Glutamatergic neuron (in vitro differentiated cells): Measurements from ENCODE around the gene CTXND1. TPM values are rescaled to one million over a fixed set of nuclear protein-coding genes. Genes with fewer than 3 reads are reported as not detected.
A peak's percentile ranks its signal among the peaks of the same experiment; 100 is the strongest.
"Not testable (repeated sequence)": the region's sequence is repeated elsewhere in the genome, so short reads cannot be mapped to it uniquely, and the experiment has no call there.

Source experiments
- DNase-seq: peaks from one replicate; pipeline ENCODE4 v3.0.0; 2022
- H3K27ac Mint-ChIP-seq: one replicate; pipeline ENCODE4 v1.8.0; 2020; ENCODE audit warnings: mild to moderate bottlenecking, mixed read lengths, inconsistent platforms; ENCODE audit not compliant: unreplicated experiment
- H3K27me3 Mint-ChIP-seq: one replicate; pipeline ENCODE4 v1.8.0; 2020; ENCODE audit warnings: mild to moderate bottlenecking, moderate library complexity, mixed read lengths, inconsistent platforms; ENCODE audit not compliant: unreplicated experiment
- H3K36me3 Mint-ChIP-seq: one replicate; pipeline ENCODE4 v1.8.0; 2020; ENCODE audit warnings: mild to moderate bottlenecking, mixed read lengths, inconsistent platforms; ENCODE audit not compliant: unreplicated experiment
- H3K4me1 Mint-ChIP-seq: one replicate; pipeline ENCODE4 v1.8.0; 2020; ENCODE audit warnings: mild to moderate bottlenecking, low read depth, mixed read lengths, inconsistent platforms; ENCODE audit not compliant: unreplicated experiment
- H3K4me3 Mint-ChIP-seq: one replicate; pipeline ENCODE4 v1.8.0; 2020; ENCODE audit warnings: mild to moderate bottlenecking, mixed read lengths, inconsistent platforms; ENCODE audit not compliant: unreplicated experiment
- H3K9me3 Mint-ChIP-seq: one replicate; pipeline ENCODE4 v1.8.0; 2020; ENCODE audit warnings: mild to moderate bottlenecking, moderate library complexity, mixed read lengths, inconsistent platforms; ENCODE audit not compliant: unreplicated experiment
- total RNA-seq: library from RNA; stranded (reverse); fragmentation: NEBNext Ultra II Directional; extraction: Animal tissue kit (Norgen Biotek cat#: 25700); gene quantifications from one replicate; pipeline ENCODE4 v1.2.1, GENCODE V29; 2021; ENCODE audit not compliant: unreplicated experiment
- TF ChIP-seq, protein P1 (sequence below): fragments of 200-600 bp; sonication (generic); IDR thresholded peaks from one replicate; pipeline ENCODE4 v1.5.0; 2021; ENCODE audit not compliant: partially characterized antibody, unreplicated experiment

CTXND1 gene
- total RNA-seq, 1 donor from 2014 or later: 0.39 TPM

DNA sequence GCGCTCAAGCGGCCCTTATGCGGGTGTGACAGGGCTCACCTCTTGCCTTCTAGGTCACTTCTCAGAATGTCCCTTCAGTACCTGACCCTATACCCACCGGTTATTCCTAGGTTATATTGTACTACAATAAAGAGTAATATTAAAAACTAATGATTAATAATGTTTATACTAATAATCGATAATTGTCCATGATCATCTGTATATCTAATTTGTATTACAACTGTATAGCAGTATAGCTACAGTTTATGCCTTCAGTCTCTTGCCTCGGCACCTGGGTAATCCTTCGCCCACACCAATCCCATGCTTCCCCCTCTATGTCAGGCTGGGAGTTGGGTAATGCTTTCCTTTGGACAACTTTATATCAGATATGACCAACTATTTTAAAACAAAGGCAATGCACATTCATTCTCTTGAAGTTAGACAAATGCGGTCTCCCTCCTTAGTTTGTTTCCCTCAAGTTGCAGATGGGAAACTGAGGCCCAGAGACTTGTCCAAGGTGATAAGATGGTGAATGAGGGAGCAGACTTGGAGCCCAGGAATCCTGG, 95.8 kb downstream of the CTXND1 start:
- TF ChIP-seq, protein P1, sequence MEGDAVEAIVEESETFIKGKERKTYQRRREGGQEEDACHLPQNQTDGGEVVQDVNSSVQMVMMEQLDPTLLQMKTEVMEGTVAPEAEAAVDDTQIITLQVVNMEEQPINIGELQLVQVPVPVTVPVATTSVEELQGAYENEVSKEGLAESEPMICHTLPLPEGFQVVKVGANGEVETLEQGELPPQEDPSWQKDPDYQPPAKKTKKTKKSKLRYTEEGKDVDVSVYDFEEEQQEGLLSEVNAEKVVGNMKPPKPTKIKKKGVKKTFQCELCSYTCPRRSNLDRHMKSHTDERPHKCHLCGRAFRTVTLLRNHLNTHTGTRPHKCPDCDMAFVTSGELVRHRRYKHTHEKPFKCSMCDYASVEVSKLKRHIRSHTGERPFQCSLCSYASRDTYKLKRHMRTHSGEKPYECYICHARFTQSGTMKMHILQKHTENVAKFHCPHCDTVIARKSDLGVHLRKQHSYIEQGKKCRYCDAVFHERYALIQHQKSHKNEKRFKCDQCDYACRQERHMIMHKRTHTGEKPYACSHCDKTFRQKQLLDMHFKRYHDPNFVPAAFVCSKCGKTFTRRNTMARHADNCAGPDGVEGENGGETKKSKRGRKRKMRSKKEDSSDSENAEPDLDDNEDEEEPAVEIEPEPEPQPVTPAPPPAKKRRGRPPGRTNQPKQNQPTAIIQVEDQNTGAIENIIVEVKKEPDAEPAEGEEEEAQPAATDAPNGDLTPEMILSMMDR: no peak
- DNase-seq: no peak
- Mint-ChIP-seq H3K4me3 (no peak overlapping the region), H3K4me1 (peaks cover 13% of the 10 kb centered on the region), H3K36me3 (no peaks in the 10 kb centered on the region), H3K27ac (no peak overlapping the region), H3K27me3 (peaks cover 4% of the 10 kb centered on the region), H3K9me3 (peaks cover 2% of the 10 kb centered on the region)

DNA sequence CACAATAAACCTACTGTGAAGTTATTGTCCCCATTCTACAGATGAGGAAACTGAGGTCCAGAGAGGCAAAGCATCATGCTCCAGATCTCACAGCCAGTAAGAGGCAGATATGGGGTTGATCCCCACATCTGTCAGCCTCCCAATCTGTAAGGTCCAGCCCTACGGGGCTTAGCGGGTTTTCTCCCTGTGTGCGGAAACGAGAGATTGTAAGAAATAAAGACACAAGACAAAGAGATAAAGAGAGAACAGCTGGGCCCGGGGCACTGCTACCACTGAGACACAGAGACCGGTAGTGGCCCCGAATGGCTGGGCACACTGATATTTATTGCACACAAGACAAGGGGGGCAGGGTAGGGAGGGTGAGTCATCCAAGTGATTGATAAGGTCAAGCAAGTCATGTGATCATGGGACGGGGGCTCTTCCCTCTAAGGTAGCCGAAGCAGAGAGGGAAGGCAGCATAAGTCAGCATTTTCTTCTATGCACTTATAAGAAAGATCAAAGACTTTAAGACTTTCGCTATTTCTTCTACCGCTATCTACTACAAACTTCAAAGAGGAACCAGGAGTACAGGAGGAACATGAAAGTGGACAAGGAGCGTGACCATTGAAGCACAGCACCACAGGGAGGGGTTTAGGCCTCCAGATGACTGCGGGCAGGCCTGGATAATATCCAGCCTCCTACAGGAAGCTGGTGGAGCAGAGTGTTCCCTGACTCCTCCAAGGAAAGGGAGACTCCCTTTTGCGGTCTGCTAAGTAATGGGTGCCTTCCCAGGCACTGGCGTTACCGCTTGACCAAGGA, 96.4 kb downstream of the CTXND1 start:
- H3K36me3 Mint-ChIP-seq, H3K27ac Mint-ChIP-seq, DNase-seq, H3K27me3 Mint-ChIP-seq, H3K9me3 Mint-ChIP-seq, H3K4me3 Mint-ChIP-seq: not testable (repeated sequence)
- H3K4me1 Mint-ChIP-seq: peaks cover 12% of the 10 kb centered on the region

DNA sequence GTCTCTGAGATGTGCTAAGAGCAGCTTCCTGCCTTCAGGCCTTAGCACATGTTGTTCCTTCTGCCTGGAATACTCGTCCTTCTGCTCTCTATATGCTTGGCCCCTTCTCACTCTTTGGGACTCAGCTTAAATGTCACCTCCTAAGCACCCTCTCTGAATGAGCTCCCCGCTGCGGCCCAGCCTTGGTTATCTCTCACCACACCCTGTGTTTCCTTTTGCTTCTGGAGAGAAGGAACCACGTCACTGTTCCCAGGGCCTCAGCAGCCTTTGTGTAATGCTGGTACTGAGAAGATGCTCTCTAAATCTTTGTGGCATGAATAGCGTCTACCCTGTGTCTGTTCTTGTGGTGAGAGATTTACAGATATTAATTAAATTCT, 97.0 kb downstream of the CTXND1 start:
- peaks cover 4% of the 10 kb centered on the region for H3K27me3 Mint-ChIP-seq
- peak overlapping the region; percentile 48 for H3K27ac Mint-ChIP-seq
- no peak for DNase-seq
- no peaks in the 10 kb centered on the region for H3K36me3 Mint-ChIP-seq
- H3K4me1 Mint-ChIP-seq: peaks cover 11% of the 10 kb centered on the region
- TF ChIP-seq, protein P1: no peak
- peaks cover 2% of the 10 kb centered on the region for H3K9me3 Mint-ChIP-seq
- no peak overlapping the region for H3K4me3 Mint-ChIP-seq

DNA sequence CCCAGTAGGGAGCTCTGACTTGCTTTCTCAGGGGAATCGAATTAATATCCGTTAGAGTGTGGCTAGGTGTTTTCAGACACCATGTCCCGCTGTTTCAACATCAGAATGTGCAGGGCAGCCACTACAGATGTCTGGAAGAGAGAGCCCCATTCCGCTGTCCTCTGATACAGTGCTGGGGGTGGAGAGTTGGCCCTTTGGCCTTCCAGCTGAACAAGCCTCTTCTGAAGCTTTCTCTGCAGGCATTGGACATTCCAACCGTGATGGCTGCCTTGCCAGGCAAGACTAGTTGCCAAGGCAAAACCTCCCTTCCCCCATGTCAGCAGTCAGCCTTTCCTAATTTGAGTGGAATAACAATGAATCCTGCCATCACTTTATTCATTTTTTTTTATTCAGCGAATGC, 97.7 kb downstream of the CTXND1 start:
- peaks cover 11% of the 10 kb centered on the region for H3K4me1 Mint-ChIP-seq
- TF ChIP-seq, protein P1: no peak
- H3K4me3 Mint-ChIP-seq: peak overlapping the region; percentile 93
- DNase-seq: no peak
- no peaks in the 10 kb centered on the region for H3K36me3 Mint-ChIP-seq
- no peak overlapping the region for H3K27ac Mint-ChIP-seq
- H3K9me3 Mint-ChIP-seq: peaks cover 2% of the 10 kb centered on the region
- H3K27me3 Mint-ChIP-seq: peaks cover 4% of the 10 kb centered on the region

DNA sequence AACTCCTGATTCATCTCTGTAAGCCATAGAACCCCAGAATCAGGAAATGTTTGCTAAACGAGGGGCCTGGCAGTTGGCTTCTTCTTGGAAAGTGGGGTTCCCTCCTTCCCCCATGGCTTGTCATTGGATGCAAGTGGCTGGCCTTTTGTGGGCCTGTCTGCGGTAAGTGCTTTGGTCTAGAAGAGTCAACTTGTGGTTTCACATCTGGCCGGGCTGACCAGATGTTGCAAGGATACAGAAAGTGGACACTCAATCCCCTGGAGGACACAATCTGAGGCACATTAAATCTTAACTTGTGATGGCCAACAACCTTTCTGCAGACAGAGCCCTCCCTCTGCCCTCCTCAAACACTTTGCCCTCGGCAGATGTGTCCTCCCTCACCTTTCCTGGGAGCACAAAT, 98.1 kb downstream of the CTXND1 start:
- H3K4me3 Mint-ChIP-seq: peak overlapping the region; percentile 93
- TF ChIP-seq, protein P1: no peak
- H3K36me3 Mint-ChIP-seq: no peaks in the 10 kb centered on the region
- no peak overlapping the region for H3K27ac Mint-ChIP-seq
- peaks cover 4% of the 10 kb centered on the region for H3K27me3 Mint-ChIP-seq
- H3K4me1 Mint-ChIP-seq: peaks cover 11% of the 10 kb centered on the region
- DNase-seq: no peak
- H3K9me3 Mint-ChIP-seq: peaks cover 2% of the 10 kb centered on the region
